GM13977 (cell line): Measurements from ENCODE around the gene IFNE.

Experiments
- DNase-seq: peaks from one replicate; pipeline ENCODE4 v3.0.0; 2012; ENCODE audit warnings: low spot score
- CTCF ChIP-seq: IDR thresholded peaks from 2 replicates; pipeline ENCODE4 v1.5.1; 2012; ENCODE audit warnings: mild to moderate bottlenecking, control low read depth; ENCODE audit not compliant: insufficient read depth; ENCODE audit errors: extremely low read depth, missing control alignments
- in situ Hi-C: fragments of 300-500 bp; cut with MboI; formaldehyde crosslinking; loops from one replicate; pipeline ENCODE4 v1.12.0; 2022; ENCODE audit warnings: low sequenced_read_pairs, low pct_unique_long_range_greater_than_20kb, mixed read lengths, inconsistent platforms; ENCODE audit not compliant: unreplicated experiment

The IFNE gene

DNA sequence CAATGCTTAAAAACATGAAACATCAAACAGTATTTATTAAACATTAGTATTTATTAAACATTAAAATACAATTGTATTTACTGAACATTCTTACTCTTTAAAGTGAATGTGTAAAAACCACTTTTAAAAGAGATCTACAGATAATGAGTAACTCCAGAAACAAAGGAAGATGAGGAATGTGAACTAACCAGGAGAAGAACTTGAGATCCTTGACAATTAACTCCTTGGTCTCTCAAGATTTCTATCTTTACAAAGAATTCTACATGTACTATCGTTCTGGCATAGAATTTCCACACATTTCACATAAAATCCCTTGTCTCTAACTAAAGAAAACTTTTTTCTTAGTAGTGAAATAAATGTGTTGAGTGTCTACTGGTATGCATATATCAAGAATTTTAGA, 28.7 kb upstream of the IFNE start:
- no peak for TF ChIP-seq CTCF
- DNase-seq = no peak
- in situ Hi-C loops = no loop called here

- in situ Hi-C loops = no loop called here
- TF ChIP-seq CTCF = no peak
- no peak for DNase-seq
Measured at GRCh38 chr9:21507483-21507790, 25.3 kb upstream of the IFNE start.

GRCh38 chr9:21506626-21507482, 24.7 kb upstream of the IFNE start:
- no peak for TF ChIP-seq CTCF
- no peak for DNase-seq
- in situ Hi-C loops = no loop called here

DNA sequence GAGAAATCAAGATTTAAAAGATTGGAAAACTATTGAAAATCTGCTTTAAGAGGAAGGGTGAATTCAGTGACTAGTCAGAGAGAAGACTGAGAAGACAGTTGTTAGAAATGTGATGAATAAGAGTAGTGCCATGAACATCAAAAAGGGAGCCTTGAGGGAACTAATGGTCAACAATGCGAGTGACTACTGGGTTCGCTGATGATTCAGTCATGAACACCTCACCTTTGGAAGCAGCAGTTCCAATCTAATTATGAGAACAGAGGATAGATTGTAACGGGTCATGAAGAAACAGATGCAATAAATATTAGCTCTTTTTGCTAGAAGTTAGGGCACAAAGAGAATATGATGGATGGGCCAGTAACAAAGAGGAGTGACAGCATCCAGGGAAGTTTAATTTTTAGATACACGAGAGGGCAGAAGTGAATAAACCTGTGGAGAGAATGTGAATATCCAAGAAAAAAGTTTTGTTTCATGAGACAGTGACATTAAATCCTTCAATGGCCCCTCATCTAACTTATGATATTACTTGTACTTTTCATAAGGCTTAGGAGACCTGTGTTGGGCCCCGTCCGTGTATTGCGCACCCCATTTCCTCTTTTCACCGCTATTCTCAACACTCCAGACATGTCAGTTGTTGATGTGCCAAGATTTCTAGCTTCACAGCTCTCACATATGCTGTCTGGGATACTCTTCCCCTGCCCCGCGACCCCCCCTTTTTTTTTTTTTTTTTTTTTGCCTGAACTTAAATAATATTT, 23.5 kb upstream of the IFNE start:
- in situ Hi-C loops = no loop called here
- no peak for DNase-seq
- no peak for TF ChIP-seq CTCF

DNA sequence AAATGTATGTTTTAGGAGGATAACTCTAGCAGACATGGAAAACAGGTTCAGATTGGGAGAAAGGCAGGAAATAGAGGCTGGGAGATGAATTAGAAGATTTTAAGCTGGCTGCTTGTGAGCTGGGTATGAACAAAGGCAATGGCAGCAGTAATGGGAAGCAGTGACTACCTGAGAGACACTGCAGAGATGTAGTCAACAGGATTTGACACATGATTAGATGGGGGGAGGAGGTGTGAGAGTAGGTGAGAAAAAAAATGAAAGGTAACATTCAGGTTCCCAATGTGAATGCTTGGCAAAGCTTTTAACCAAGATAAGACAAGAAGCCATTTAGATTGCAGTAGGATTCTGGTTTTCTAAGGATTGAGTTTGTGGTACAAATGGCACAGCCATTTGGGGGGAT, 22.8 kb upstream of the IFNE start:
- no peak for TF ChIP-seq CTCF
- in situ Hi-C loops = no loop called here
- DNase-seq = no peak

DNA sequence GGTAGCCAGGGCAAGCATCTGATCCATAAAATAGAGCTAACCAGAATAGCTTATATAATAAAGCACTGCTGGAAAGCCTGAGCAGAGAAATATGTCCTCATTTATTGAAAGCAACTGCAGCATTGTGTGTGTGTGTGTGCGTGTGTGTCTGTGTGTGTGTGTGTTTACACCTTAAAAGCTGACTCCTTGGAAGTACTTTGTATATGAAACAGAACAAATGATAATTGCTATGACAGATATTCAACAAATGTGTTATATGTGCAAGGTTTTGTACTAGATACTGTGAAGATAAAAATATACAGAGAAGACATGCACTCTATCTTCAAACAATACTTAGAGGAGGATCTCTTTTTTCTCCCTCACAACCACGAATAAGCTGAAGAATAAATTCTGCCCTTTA, 22.0 kb upstream of the IFNE start:
- no peak for TF ChIP-seq CTCF
- in situ Hi-C loops = no loop called here
- DNase-seq = no peak
